HT-29 (cell line): ENCODE measurements around the gene PPP1R13B. TPM values are rescaled to one million over a fixed set of nuclear protein-coding genes. Genes with fewer than 3 reads are reported as not detected.

Experiments
- DNase-seq: peaks from one replicate; pipeline ENCODE4 v3.0.0-alpha.2; 2015; ENCODE audit warnings: low spot score
- total RNA-seq: library from RNA; depleted of rRNA; stranded (reverse); fragments of >200 nt; shearing (Covaris generic); gene quantifications from 2 replicates; pipeline ENCODE4 v1.2.3, GENCODE V29; 2014

Gene PPP1R13B
- total RNA-seq, 1 experiment from 2014 or later: 9.1 TPM

DNA sequence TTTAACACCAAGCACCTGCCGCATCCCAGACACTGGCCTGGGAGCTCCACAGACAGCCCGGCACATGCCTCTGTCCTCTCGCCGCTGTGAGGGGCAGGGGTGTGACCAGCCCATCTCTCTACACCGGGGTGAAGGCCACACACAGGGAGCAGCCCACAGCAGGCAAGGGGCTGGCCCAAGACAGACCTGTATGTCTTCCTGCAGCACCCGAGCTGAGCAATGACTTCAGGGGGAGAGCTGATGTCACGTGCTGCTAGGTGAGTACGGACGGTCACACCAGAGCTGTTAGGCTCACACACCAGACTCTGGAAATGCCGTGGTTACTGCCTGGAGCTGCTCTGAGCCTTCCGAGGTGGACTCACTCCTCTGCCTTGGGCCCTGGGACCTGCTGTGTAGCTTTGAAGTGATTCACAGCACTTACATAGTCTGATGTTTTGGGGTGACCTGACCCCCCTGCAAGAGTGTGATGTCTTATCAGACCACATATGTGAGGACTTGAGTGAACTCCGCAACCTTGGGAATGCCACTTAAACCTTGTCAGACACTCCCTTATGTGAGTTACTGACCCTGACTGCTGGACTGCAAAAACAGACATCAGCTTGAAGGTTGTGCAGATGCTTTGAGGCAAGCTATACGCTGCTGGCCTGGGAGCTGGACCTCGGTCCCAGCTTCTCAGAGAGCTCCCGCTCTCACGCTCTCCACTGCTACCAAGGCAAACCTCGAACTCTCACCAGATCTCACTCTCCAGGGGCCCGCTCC is 133.9 kb downstream of the PPP1R13B start:
- no peak for DNase-seq

DNA sequence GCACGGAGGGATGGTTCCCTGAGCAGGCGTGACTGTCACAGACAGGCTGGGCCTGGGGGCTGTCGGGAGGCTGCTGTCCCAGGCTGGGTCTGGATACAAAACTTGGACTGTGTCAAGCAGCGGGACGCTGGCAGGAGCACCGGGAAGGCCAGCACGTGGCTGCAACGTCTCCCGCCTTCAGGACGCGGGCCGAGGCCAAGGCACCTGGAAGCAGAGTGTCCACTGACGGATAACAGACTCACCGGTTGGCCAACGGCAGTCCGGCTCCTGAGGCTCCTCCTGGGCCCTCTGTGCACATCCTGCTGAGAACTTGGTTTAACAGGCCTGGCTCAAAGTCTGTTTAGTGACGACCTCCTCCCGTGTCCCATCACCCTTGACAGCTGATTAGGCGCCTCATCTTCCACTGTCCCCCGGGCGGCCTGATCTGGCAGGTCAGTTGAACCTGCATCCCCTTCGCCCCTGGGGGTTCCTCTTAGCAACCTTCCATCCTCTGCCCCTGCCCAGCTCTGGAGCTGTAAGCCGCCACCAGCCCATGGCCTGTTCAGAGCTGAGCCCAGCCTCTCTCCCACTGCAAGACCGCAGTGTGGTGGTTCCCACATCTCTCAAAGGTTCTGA is 134.6 kb downstream of the PPP1R13B start:
- DNase-seq: no peak

DNA sequence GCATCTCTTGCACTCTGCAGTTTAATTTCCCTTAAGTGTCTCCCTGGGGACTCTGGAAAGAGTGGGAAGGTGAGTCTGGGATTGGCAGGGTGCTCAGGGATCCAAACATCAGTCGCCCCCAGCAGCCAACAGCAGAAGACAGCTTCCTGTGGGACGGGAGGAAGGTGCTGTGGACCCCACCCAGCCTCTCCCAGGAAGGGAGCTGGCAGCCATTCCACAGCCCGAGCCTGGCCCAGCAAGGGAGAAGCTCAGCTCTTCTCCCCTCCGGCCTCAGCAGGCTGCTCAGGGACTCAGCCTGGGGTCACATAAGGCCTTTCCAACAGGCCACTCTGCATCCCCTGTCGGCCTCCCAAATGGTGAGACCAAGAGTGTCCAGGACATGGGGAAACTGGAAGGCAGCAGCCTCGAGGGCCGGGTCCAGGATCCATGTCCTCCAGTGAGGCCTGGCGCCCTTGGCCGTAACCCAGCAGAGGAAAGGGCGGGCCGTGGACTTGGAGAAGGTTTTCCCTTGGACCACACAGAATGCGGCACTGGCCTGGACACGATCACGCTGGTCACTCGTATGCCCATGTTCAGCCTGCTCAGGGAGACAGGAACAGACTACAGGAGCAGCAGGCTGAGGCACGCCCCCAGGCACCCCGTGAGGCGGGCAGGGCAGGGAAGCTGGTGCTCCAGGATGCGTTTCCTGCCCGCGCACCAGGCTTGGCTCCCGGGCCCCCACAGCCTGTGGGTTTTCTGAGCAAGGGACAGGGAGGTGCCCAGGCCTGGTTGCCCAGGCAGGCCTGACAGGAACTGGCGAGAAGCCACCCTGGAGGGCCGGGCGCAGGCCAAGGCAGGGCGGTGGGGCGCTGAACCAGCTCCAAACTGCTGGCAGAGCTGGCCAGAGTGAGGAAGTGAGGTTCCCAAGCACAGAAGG is 135.6 kb downstream of the PPP1R13B start:
- DNase-seq: peak; percentile 35

DNA sequence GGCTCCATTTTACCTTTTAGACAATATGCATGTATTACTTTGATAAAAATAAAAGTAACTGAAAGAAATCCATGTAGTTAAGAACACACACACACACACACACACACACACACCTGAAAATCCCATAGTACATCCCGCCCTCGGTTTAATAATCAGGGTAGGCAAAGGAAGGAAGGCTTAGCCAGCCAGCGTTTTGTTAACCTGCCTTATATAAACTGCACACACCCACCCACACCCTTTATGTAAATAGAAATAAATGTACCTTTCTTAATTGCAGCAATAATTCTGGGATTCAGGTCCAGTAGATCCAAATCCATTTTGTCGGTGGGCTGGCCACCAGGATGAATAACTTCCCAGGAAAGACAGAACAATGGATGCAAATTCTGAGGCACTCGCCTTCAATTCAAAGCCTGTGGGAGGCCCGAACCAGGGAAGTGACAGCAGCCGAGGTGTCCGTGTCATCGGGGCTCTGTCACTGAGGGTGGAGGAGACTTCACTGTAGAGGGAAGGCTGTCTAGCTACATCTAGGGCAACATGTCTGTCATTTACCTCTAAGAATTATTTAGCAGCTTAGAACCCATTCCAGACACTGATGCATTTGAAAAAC is 136.5 kb downstream of the PPP1R13B start:
- no peak for DNase-seq

DNA sequence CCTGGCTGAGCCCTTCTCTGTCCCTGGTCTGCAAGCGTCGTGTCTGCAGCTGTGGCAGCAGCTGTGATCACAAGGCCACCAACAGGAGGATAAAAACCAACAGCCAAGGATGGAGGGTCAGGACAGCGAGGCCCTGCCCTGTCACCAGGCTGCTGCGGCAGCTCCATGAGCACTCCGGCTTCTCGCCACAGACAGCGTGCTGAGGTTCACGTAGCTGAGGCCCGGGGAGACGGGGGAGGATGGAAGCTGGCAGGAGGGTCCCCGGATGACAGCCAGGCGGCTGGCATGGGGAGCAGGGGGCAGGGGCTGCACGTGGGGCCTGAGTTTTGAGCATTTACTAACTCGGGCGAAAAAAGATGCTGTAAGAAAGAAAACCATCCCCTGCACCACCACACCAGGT is 137.6 kb downstream of the PPP1R13B start:
- no peak for DNase-seq

DNA sequence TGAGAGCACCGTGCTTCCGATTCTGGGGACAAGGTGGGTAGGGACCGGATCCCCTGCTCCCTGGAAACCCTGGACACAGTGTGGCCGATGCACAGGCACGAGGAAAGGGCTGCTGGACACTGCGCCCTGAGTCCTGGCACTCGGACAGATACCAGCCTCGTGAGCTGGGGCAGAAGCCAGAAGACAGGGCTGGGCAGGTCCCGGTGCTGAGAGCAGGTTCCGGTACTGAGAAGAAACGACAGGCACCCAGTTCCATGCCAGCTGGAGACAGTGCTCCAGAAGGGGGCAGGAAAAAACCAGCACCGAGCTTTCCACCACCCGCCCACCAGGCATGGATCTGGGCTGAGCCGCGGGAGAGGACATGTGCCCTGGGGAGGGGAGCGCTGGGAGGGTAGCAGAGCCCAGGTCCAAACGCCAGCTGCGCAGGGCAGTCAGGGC is 138.6 kb downstream of the PPP1R13B start:
- DNase-seq: no peak

DNA sequence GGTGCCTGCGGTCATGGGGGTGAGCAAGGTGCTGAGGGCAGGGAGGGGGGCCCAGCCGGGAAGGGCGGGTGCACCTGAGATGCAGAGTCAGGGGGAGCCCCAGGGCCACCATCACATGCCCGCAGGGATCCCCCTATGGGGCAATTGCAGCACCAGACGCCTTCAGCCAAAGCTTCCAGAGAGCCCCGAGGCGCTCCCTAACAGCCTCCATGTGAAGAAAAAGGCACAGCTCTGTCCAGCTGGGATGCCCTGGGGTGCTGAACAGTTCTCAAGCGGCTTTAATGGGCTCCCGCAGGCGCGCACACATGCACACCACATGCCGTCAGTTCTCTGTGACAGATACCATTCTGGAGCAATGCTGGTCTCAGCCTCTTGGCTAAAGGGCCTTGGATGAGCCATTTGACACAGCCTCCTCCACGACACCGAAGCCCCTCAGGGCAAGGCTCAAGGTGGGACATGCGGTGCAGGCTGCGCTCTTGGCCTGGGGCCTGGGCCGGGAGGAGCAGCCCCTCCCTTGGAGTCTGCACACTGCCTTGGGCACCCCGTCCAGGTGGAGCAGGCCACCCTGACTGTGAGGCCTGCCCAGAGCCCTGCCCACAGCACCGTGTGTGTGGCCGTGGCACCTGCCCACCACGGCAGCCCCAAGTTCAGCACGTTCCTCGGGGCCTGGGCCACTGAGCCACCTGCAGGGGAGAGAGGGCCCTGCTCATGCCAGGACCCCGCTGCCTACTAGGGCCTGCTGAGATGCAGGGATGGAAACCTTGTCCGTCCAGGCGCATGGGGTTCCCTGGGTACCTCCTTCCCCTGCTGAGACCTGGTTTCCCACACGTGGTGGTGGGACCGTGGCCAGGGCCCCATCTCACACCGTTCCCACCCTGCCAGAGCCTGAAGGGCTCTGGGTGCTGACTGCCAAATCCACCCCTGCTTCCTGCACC is 139.8 kb downstream of the PPP1R13B start:
- no peak for DNase-seq

DNA sequence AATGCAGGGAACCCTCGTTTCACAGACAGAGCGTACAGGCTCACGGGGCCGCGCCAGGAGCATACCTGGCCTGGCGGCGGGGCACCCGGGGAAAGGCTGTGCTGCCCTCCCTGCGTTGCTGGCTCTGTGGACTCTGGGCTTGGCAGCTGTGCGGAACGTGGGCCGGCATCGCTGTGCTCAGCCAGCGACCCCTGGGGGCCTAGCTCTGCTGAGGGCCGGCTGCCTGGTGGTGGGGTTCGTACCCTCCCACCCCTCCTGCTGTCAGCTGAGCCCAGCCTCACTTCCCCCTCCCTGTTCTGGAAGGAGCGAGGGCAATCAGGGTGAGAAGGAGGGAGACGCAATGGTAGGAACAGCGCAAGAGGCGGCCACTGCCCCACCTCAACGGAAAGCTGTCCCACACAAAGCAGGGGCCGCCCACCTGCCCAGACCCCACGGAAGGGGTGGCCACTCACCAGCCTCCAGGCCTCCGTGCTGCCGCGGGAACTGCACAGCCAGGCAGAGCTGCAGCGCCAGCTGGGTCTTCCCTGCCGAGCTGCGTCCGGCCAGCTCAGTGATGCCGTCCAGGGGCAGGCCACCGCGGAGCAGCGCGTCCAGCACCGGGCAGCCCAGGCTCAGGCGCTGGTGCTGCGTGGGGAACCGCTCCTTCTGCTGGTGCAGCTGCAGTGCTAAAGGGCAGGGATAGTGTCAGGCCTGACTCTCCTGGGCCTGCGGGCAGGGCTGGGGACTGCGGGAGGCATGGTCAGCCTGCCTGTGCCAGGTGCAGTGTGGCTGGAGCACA is 140.6 kb downstream of the PPP1R13B start:
- DNase-seq: no peak

DNA sequence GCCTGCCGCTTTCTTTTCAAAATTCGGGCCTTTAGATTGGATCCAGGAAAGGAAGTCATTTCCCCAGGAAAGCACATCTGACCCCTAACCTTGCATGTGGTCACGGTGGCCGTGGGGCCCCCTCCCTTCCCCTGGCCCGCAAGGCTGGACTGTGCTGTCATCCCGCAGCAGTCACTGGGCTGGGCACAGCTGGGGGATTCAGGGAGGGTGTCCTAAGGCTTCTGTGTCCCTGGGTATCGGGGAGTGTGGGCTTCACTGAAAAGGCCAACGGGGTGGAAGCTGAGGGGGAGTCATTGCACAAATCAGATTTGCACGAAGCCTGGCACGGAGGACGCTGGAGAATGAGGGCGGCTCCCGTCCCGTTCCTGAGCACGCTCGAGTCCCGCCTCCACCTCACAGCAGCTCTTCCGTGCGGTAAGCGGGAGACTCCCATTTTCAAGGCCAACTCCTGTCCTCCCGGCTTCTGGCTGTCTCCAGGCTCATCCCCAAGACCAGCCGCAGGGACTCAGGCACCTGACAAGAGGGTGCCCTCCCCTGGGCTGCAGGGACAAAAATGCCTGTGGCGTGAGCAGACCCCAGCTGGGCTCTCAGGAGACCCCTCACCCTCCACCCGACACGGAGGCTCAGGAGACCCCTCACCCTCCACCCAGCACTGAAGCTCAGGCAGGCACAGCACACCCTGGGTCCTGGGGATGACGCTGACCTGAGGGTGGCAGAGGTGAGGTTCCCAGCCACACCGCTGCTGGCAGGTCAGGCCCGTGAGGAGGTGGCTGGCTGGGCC is 141.7 kb downstream of the PPP1R13B start:
- DNase-seq: no peak

DNA sequence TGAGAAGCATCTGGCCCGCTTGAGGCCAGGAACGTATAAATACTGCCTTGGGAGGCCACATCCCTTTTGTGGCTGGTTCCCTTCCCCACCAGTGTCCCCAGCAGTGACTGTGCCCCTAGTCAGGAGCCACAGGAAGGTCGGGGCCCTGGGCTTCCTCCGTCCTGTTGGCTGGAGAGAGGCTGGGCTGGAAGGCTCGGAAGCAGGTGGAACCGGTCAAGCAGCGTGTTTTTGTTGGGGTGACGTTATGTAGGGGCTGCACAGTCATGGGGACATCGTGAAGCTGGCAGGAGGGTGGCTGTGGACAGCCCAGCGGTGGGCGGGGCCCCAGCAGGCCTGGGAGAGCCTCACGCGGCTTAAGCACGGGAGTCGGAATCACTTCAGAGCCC is 142.3 kb downstream of the PPP1R13B start:
- DNase-seq: no peak

DNA sequence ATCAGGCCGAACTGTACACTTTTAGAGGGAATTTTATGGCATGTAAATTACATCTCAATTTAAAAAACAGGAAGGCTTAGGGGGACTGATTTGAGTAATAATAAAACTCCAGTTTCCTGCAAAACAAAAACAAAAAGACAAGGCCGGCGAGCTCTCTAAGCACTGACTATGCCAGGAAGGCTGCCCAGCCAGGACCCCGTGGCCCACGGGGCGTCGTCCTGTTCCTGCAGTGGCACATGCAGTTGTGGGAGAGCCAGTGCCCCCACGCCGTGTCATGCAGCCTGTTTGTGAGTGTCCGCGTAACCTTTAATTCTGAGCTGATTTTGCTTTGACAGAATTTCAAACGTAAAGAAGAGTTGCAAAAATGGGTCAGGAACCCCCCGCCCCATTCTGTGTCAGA is 142.7 kb downstream of the PPP1R13B start:
- no peak for DNase-seq

DNA sequence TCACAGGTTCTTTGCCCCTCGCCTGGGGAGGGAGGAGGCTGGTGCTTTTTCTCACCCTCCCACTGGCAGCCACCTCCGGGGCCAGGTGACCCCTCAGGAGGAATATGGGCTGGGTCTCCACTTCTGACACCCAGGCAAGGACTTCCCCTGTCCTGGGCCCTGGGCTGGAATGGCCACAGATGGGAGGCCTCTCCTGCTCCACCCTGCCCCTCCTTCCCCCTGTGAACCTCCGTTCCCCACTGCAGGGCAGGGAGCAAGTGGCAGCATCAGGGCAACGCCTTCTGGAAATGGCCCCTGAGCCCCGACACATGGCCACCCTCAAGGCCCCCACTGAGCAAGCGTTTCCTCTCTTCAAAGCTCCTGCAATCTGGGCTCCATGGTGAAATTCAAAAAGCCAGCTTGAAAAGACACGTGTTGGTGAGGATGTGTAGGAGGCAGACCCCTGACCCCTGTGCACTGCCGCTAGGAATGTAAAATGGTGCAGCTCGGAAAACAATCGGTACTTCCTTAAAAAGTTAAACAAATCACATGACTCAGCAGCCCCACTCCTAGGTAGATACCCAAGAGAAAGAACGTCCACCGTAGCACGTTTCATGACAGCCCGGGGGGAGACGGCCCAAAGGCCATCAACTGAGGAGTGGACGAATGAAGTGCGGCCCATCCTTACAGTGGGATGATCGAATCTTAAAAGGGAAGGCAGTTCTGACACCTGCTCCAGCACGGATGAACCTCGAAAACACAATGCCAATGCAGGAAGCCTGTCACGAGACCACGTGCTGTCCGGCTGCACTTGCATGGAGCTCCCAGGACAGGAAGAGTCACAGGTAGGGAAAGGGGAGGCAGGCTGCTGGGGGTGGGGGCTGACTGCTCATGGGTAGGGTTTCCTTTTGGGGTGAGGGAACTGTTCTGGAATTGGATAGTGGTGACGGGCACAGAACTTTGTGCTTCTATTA is 143.7 kb downstream of the PPP1R13B start:
- no peak for DNase-seq

DNA sequence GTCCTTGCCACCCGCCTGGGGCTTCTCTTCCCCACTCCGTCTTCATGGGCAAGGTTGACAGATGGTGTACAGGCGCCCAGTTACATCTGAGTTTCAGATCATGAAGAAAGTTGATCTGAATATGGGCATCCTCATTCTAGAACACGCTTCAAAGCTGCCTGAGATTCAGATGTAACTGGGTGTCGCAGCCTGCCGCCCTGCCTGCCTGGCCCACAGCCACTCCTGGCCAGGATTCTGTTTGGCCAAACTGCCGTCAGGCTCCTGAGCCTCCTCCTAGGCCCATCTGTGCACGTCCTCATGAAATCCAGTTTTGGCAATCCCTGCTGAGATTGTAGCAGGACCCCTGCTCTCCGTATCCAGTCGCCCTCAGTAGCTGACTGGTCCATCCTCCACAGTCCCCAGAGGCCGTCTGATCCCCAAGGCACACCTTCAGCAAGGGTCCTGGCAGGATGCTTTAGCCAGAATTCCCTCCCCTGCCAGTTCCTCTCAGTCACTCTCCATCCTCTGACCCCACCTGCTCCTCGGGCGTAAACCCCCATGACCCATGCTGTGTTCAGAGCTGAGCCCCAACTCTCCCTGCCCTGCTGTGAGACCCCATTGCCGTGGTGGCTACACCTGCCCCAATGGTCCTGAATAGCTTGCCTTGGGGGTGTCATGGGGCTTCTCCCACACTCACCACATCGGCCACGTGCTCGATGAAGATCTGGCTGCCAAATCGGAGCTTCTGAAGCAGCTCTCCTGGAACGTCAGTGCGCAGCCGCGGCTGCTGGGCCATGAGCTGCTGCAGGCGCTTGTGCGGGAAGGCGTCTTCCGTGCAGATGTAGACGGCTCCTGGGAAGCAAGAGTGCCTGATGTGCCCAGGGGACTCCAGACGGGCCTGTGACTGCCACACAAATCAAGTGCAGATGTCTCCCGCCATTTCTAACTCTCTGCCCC is 144.6 kb downstream of the PPP1R13B start:
- DNase-seq: no peak

DNA sequence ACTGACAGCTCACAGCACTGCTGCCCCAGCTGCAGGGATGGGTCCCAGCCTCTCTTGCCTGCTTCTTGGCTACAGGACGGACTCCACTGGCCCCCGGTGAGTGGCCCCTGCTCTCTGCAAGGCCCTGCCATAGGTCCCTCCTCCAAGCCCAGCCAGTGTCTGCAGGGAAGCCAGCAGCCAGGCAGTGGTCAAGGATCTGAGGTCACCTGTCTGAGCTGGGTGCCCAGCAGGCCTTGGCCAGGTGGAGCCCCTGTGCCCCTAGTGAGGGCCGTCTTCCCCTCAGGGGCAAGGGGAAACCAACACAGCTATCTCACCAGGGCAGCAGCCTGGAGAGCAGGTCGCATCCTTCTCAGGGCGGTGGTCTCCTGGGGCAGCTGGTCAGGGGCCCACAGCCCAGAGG is 145.3 kb downstream of the PPP1R13B start:
- no peak for DNase-seq

DNA sequence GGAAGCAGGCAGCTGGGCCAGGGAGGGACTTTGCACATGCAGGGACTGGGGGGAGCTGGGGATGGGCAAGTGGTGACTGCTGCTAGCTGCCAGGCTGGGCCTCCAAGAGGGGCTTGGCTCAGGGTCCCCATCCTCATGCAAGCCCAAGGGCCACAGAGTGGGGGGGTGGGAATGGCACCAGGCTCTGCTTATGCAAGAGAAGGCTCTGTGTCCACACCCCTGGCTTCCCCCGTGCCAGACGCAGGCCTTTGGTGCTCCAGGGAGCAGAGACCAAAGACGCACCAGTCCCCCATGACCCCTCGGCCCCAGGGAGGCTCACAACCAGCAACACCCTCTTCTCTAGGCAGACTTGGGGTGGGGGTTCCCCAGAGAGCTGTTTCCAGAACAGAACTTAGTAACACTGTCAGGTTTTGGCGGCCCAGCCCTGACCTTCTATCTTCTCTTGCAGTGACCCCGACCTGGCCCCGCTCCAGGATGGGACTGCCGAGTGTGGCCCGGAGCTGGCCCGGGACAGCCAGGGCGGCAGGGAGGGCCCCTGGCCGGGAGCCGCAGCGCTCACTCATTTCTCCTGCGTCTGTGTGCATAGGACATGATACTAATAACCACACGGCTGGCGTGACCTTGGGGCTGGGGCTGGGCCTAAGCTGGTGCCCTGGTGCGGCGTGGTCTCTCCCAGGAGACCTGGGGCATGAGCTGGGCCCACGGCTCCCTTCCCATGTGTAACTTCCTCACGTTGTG is 146.5 kb downstream of the PPP1R13B start:
- no peak for DNase-seq
